ENCODE results near the gene SAPCD2.

- TF ChIP-seq POLR2A (IDR thresholded peaks at IDR 0.05) (no peak), POLR2AphosphoS5 (IDR thresholded peaks at IDR 0.05) (no peak), CTCF (IDR thresholded peaks at IDR 0.05 in 8 of 11, conservative IDR thresholded peaks at IDR 0.05 in 3 of 11) (no peak)
Measured at GRCh38 chr9:137116027-137116507, 45.7 kb upstream of the SAPCD2 start.

Measured in spleen (tissue), 7 donors.